ENCODE results near the gene TTC33. TPM values are rescaled to one million over a fixed set of nuclear protein-coding genes. Genes with fewer than 3 reads are reported as not detected.
A peak's percentile ranks its signal among the peaks of the same experiment; 100 is the strongest.

TTC33 gene
- total RNA-seq, 3 donors from 2014 or later (not counting 1 experiment from before 2014, with no cell fraction given): 7.3 to 11.4 (median 10.0) TPM

DNA sequence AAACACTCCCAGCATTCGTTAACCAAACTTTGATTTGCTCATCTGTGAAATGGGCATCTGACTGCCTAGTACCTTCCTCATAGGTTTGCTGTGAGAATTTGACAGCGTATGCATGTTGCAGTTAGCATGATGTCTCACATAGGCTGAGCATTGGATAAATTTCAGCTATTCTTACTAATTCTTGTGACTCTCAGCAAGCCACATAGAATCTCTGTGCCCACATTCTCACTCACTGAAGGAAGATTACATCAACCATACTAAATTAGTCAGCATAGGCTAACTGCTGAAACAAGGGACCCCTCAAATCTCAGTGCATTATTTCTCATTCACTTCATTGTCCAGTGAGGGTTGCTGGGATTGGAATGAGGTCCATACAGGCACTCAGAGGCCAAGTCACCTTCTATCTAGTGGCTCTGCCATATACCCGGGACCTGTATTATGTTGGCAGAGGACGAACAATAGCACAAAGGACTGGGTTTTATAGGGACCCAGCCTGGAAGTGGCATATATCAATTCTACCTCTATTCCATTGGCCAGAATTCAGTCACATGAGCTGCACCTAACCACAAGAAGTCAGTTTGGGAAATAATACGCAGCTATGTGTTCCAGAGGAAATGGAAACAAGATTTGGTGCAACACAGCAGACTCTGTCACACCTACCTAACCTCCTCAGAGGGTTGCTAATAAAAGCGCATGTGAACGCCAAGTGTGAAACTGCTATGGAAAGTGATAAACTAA lies 80.2 kb downstream of the TTC33 start:
- DNase-seq: peak in 1 of 2 donors; percentile 70
- peaks cover 57 to 58% of the 10 kb centered on the region in 2 donors for H3K4me1 Mint-ChIP-seq

DNA sequence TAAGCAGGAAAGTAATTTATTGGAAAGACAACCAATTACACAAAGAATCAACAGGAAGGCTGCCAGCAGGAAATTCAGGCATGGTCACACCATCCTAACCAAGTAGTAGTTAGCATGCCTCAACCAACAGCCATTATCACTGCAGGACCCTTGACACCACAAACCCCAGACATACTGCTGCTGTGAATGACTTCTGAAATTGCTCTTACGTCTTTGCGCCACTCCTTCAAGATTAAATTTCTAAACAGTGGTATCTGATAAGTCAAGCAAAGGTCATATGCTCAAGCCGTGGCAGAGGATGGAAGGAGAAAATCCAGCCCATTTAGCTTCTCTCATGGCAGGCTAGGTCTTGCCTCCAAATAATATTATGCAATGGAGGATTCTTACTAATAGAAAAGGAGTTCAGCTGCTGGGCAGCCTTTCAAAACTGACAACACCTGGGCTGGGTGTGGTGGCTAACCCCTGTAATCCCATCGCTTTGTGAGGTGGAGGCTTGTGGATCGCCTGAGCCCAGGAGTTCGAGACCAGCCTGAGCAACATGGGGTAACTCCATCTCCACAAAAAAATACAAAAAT lies 81.0 kb downstream of the TTC33 start:
- no peaks in the 10 kb centered on the region for H3K36me3 Mint-ChIP-seq
- H3K36me3 ChIP-seq (ENCODE audit: control insufficient read depth, insufficient read depth, low read length): no peaks in the 10 kb centered on the region
- no peaks in the 10 kb centered on the region for H3K9me3 ChIP-seq (ENCODE audit: control insufficient read depth, insufficient read depth, low read length)
- intact Hi-C loops (cut with micrococcal nuclease): no loop called here
- no peaks in the 10 kb centered on the region for H3K27me3 Mint-ChIP-seq (ENCODE audit: low read depth in 2 of 2)
- ATAC-seq (no peak), DNase-seq (no peak)
- peaks cover 31% of the 10 kb centered on the region for H3K4me1 ChIP-seq (ENCODE audit: control insufficient read depth, insufficient read depth, low read length)
- H3K4me1 Mint-ChIP-seq: peaks cover 58% of the 10 kb centered on the region in 2 donors
- H3K27me3 ChIP-seq (ENCODE audit: control insufficient read depth, insufficient read depth, low read length): no peaks in the 10 kb centered on the region
- no peak overlapping the region for H3K4me3 Mint-ChIP-seq
- H3K27ac Mint-ChIP-seq: peak overlapping the region in 1 of 2 donors; percentile 2
- H3K4me3 ChIP-seq (ENCODE audit: low read length): no peak overlapping the region
- 94% methylated on average over 6 of the region's 6 CpGs for WGBS (ENCODE audit: insufficient coverage)
- no peaks in the 10 kb centered on the region for H3K9me3 Mint-ChIP-seq
- H3K27ac ChIP-seq (ENCODE audit: low read length): no peak overlapping the region
- TF ChIP-seq, protein P1, sequence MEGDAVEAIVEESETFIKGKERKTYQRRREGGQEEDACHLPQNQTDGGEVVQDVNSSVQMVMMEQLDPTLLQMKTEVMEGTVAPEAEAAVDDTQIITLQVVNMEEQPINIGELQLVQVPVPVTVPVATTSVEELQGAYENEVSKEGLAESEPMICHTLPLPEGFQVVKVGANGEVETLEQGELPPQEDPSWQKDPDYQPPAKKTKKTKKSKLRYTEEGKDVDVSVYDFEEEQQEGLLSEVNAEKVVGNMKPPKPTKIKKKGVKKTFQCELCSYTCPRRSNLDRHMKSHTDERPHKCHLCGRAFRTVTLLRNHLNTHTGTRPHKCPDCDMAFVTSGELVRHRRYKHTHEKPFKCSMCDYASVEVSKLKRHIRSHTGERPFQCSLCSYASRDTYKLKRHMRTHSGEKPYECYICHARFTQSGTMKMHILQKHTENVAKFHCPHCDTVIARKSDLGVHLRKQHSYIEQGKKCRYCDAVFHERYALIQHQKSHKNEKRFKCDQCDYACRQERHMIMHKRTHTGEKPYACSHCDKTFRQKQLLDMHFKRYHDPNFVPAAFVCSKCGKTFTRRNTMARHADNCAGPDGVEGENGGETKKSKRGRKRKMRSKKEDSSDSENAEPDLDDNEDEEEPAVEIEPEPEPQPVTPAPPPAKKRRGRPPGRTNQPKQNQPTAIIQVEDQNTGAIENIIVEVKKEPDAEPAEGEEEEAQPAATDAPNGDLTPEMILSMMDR (IDR thresholded peaks at IDR 0.05): no peak

More for the DNA sequence above, 80.2 kb downstream of the TTC33 start:
- no peaks in the 10 kb centered on the region for H3K9me3 Mint-ChIP-seq
- H3K27ac Mint-ChIP-seq: peak overlapping the region; percentile 45 to 74
- WGBS (ENCODE audit: insufficient coverage): 59% methylated on average over 5 of the region's 7 CpGs
- peak; percentile 15 to 38 (median 15) for ATAC-seq
- Histone ChIP-seq H3K4me3 (ENCODE audit: low read length) (no peak overlapping the region), H3K9me3 (ENCODE audit: control insufficient read depth, insufficient read depth, low read length) (no peaks in the 10 kb centered on the region), H3K27ac (ENCODE audit: low read length) (no peak overlapping the region), H3K4me1 (ENCODE audit: control insufficient read depth, insufficient read depth, low read length) (peaks cover 28% of the 10 kb centered on the region), H3K36me3 (ENCODE audit: control insufficient read depth, insufficient read depth, low read length) (no peaks in the 10 kb centered on the region), H3K27me3 (ENCODE audit: control insufficient read depth, insufficient read depth, low read length) (no peaks in the 10 kb centered on the region)
- no peaks in the 10 kb centered on the region for H3K36me3 Mint-ChIP-seq
- H3K27me3 Mint-ChIP-seq (ENCODE audit: low read depth in 2 of 2): no peaks in the 10 kb centered on the region
- TF ChIP-seq, protein P1 (IDR thresholded peaks at IDR 0.05): no peak
- intact Hi-C loops (cut with micrococcal nuclease): no loop called here
- no peak overlapping the region for H3K4me3 Mint-ChIP-seq

DNA sequence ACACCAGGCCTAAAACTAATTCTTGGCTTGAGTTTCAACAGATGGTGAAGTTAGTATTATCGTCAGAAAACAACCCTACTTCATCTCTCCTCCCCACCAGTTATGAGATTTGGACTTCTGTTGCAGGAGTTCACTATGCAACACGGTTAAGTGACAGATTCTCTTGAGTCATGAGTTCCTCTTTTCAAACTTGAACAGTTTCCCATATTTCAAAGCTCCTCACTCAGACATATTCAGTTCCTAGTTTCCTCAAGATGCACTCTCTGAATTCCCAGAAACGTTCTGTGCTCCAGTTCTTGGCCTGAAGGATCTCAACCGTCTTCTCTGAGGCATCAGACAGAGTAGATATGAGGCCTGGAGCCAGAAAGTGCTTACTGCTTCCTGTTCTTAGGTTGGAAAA lies 83.3 kb downstream of the TTC33 start:
- WGBS (ENCODE audit: insufficient coverage): 36% methylated on average over 4 of the region's 4 CpGs
- no peak overlapping the region for H3K4me3 Mint-ChIP-seq

More for the DNA sequence above, 83.3 kb downstream of the TTC33 start:
- Mint-ChIP-seq H3K27me3 (ENCODE audit: low read depth in 2 of 2) (peaks cover 0 to 3% of the 10 kb centered on the region in 2 donors), H3K9me3 (no peaks in the 10 kb centered on the region), H3K4me1 (peaks cover 44 to 50% of the 10 kb centered on the region in 2 donors), H3K27ac (no peak overlapping the region), H3K36me3 (no peaks in the 10 kb centered on the region)
- ATAC-seq (no peak), DNase-seq (no peak)
- TF ChIP-seq, protein P1 (IDR thresholded peaks at IDR 0.05): no peak
- no peak overlapping the region for H3K27ac ChIP-seq (ENCODE audit: low read length)
- no peaks in the 10 kb centered on the region for H3K9me3 ChIP-seq (ENCODE audit: control insufficient read depth, insufficient read depth, low read length)
- peaks cover 26% of the 10 kb centered on the region for H3K4me1 ChIP-seq (ENCODE audit: control insufficient read depth, insufficient read depth, low read length)
- H3K36me3 ChIP-seq (ENCODE audit: control insufficient read depth, insufficient read depth, low read length): no peaks in the 10 kb centered on the region
- H3K4me3 ChIP-seq (ENCODE audit: low read length): no peak overlapping the region
- intact Hi-C loops (cut with micrococcal nuclease): no loop called here
- H3K27me3 ChIP-seq (ENCODE audit: control insufficient read depth, insufficient read depth, low read length): no peaks in the 10 kb centered on the region
